ENCODE measurements around the gene SPEF2.

Gene SPEF2

GRCh38 chr5:35618781-35619180 lies 1.1 kb downstream of the SPEF2 start:
- no peak overlapping the region for H3K4me3 ChIP-seq (ENCODE audit: low read depth in 1 of 2, low read length in 1 of 2)
- no peaks in the 10 kb centered on the region for H3K27me3 ChIP-seq
- H3K9me3 ChIP-seq = no peaks in the 10 kb centered on the region
- no peak overlapping the region for H3K27ac ChIP-seq
- H3K4me1 ChIP-seq (ENCODE audit: control insufficient read depth in 1 of 2, insufficient read depth in 1 of 2, low read depth in 1 of 2, low read length in 1 of 2) = peaks cover 10 to 14% of the 10 kb centered on the region in 2 experiments
- TF ChIP-seq CTCF (IDR thresholded peaks at IDR 0.05) = no peak
- H3K36me3 ChIP-seq = no peaks in the 10 kb centered on the region

GRCh38 chr5:35622974-35623373 lies 5.3 kb downstream of the SPEF2 start:
- H3K9me3 ChIP-seq = no peaks in the 10 kb centered on the region
- no peak for TF ChIP-seq CTCF (IDR thresholded peaks at IDR 0.05)
- H3K4me3 ChIP-seq (ENCODE audit: low read depth in 1 of 2, low read length in 1 of 2) = no peak overlapping the region
- peaks cover 6 to 12% of the 10 kb centered on the region in 2 experiments for H3K4me1 ChIP-seq (ENCODE audit: control insufficient read depth in 1 of 2, insufficient read depth in 1 of 2, low read depth in 1 of 2, low read length in 1 of 2)
- H3K27ac ChIP-seq = no peak overlapping the region
- no peaks in the 10 kb centered on the region for H3K36me3 ChIP-seq
- H3K27me3 ChIP-seq = no peaks in the 10 kb centered on the region

- H3K27ac ChIP-seq = no peak overlapping the region
- no peaks in the 10 kb centered on the region for H3K36me3 ChIP-seq
- no peak overlapping the region for H3K4me3 ChIP-seq (ENCODE audit: low read depth in 1 of 2, low read length in 1 of 2)
- H3K27me3 ChIP-seq = no peaks in the 10 kb centered on the region
- no peak for TF ChIP-seq CTCF (IDR thresholded peaks at IDR 0.05)
- H3K4me1 ChIP-seq (ENCODE audit: control insufficient read depth in 1 of 2, insufficient read depth in 1 of 2, low read depth in 1 of 2, low read length in 1 of 2) = peaks cover 0 to 5% of the 10 kb centered on the region in 2 experiments
- H3K9me3 ChIP-seq = no peaks in the 10 kb centered on the region
Observed at GRCh38 chr5:35623991-35624390, 6.3 kb downstream of the SPEF2 start.

GRCh38 chr5:35626108-35626507 lies 8.4 kb downstream of the SPEF2 start:
- TF ChIP-seq CTCF (IDR thresholded peaks at IDR 0.05) = no peak
- no peaks in the 10 kb centered on the region for H3K36me3 ChIP-seq
- H3K27ac ChIP-seq = no peak overlapping the region

GRCh38 chr5:35626553-35626952 lies 8.9 kb downstream of the SPEF2 start:
- Histone ChIP-seq H3K27ac (no peak overlapping the region), H3K36me3 (no peaks in the 10 kb centered on the region), H3K4me1 (ENCODE audit: control insufficient read depth in 1 of 2, insufficient read depth in 1 of 2, low read depth in 1 of 2, low read length in 1 of 2) (peaks cover 0 to 5% of the 10 kb centered on the region in 2 experiments), H3K27me3 (no peaks in the 10 kb centered on the region), H3K4me3 (ENCODE audit: low read depth in 1 of 2, low read length in 1 of 2) (no peak overlapping the region), H3K9me3 (no peaks in the 10 kb centered on the region)
- no peak for TF ChIP-seq CTCF (IDR thresholded peaks at IDR 0.05)

More at GRCh38 chr5:35626108-35626507, 8.4 kb downstream of the SPEF2 start:
- peaks cover 0 to 5% of the 10 kb centered on the region in 2 experiments for H3K4me1 ChIP-seq (ENCODE audit: control insufficient read depth in 1 of 2, insufficient read depth in 1 of 2, low read depth in 1 of 2, low read length in 1 of 2)
- no peaks in the 10 kb centered on the region for H3K9me3 ChIP-seq
- H3K27me3 ChIP-seq = no peaks in the 10 kb centered on the region
- H3K4me3 ChIP-seq (ENCODE audit: low read depth in 1 of 2, low read length in 1 of 2) = no peak overlapping the region

- TF ChIP-seq CTCF (IDR thresholded peaks at IDR 0.05) = no peak
Observed at GRCh38 chr5:35634326-35634725, 16.7 kb downstream of the SPEF2 start.

More at GRCh38 chr5:35634326-35634725, 16.7 kb downstream of the SPEF2 start:
- no peak overlapping the region for H3K27ac ChIP-seq
- H3K36me3 ChIP-seq = no peaks in the 10 kb centered on the region
- no peak overlapping the region for H3K4me3 ChIP-seq (ENCODE audit: low read depth in 1 of 2, low read length in 1 of 2)
- H3K9me3 ChIP-seq = no peaks in the 10 kb centered on the region
- no peaks in the 10 kb centered on the region for H3K27me3 ChIP-seq
- no peaks in the 10 kb centered on the region for H3K4me1 ChIP-seq (ENCODE audit: control insufficient read depth in 1 of 2, insufficient read depth in 1 of 2, low read depth in 1 of 2, low read length in 1 of 2)
